ENCODE results near the gene SNRPN. TPM values are rescaled to one million over a fixed set of nuclear protein-coding genes. Genes with fewer than 3 reads are reported as not detected.

The SNRPN gene
- total and polyA plus RNA-seq, 9 of the 15 experiments (the other 6 are each of a cell fraction or from before 2014, with no cell fraction given): 0.04 to 0.78 (median 0.23) TPM; not detected in 2

- no peaks in the 10 kb centered on the region for H3K36me3 ChIP-seq (ENCODE audit: control insufficient read depth, insufficient read depth, low read length)
- intact Hi-C loops (cut with micrococcal nuclease) (no loop called here), in situ Hi-C loops (cut with MboI) (no loop called here)
- H3K9ac ChIP-seq (ENCODE audit: insufficient read depth in 1 of 2, low read depth in 2 of 2, low read length in 2 of 2): no peak overlapping the region
- no peaks in the 10 kb centered on the region for H3K9me1 ChIP-seq (ENCODE audit: control insufficient read depth, insufficient read depth, low read length)
- POLR2A ChIA-PET: interaction anchor here (1.4 kb wide), 1 partner anchor 9 kb away, joined by 8 read pairs; no protein-coding TSS in a partner anchor
- no peak overlapping the region for H3K4me2 ChIP-seq (ENCODE audit: insufficient read depth, low read length)
- WGBS (ENCODE audit: insufficient coverage, low coverage, missing lambda C conversion rate): 0% methylated on average over 2 of the region's 2 CpGs
- FAIRE-seq (no peak), DNase-seq (ENCODE audit: extremely low read depth in 1 of 4, low spot score in 3 of 4) (no peak), ATAC-seq (no peak)
- H4K20me1 ChIP-seq (replicated peaks; ENCODE audit: control insufficient read depth, insufficient read depth, low read length): no peaks in the 10 kb centered on the region
- CTCF ChIA-PET (ENCODE audit: low intra/inter-chr PET ratio): no interaction called here
- no peaks in the 10 kb centered on the region for H3K9me3 ChIP-seq (replicated peaks; ENCODE audit: control insufficient read depth, insufficient read depth, low read depth, low read length)
- H3K4me3 ChIP-seq: no peak overlapping the region
- H3K27ac ChIP-seq (ENCODE audit: extremely low read depth, low read depth, low read length): no peak overlapping the region
- no TSS peak for BruUV-seq (replicated peaks)
- no peaks in the 10 kb centered on the region for H3K79me2 ChIP-seq (ENCODE audit: control insufficient read depth, insufficient read depth, low read length)
- no peaks in the 10 kb centered on the region for H3K27me3 ChIP-seq (ENCODE audit: control insufficient read depth in 2 of 2, insufficient read depth in 2 of 2, low read length in 2 of 2)
- TF ChIP-seq PHF21A (IDR thresholded peaks at IDR 0.05; ENCODE audit: borderline replicate concordance, low read depth) (no peak), USF1 (CRISPR knock-in tag; IDR thresholded peaks at IDR 0.05) (no peak), PTTG1 (tag; IDR thresholded peaks at IDR 0.05; ENCODE audit: low read depth) (no peak), PRDM10 (IDR thresholded peaks at IDR 0.05; ENCODE audit: partially characterized antibody) (no peak), CSDE1 (IDR thresholded peaks at IDR 0.05) (no peak), HNRNPLL (IDR thresholded peaks at IDR 0.05; ENCODE audit: low read depth, low read length, poor library complexity, severe bottlenecking) (no peak), CBX1 (IDR thresholded peaks at IDR 0.05; ENCODE audit: low read depth) (no peak), PCBP1 (IDR thresholded peaks at IDR 0.05; ENCODE audit: low read depth, low read length, poor library complexity, severe bottlenecking) (no peak), CREB5 (CRISPR knock-in tag; IDR thresholded peaks at IDR 0.05) (no peak), SIN3B (IDR thresholded peaks at IDR 0.05; ENCODE audit: low read depth) (no peak), NFATC3 (IDR thresholded peaks at IDR 0.05) (no peak), TSHZ1 (CRISPR knock-in tag; IDR thresholded peaks at IDR 0.05) (no peak)
- no peaks in the 10 kb centered on the region for H3K4me1 ChIP-seq (replicated peaks in 1 of 2; ENCODE audit: control insufficient read depth in 2 of 2, insufficient read depth in 2 of 2, low read length in 2 of 2)
- no peak overlapping the region for H2AFZ ChIP-seq (ENCODE audit: low read depth, low read length)
Observed at GRCh38 chr15:24924621-24925020, 30.2 kb upstream of the SNRPN start.
